LNCAP (cell line): Measurements from ENCODE around the gene TMEM184B.

Experiments used
- TF ChIP-seq, protein P1 (sequence below): fragments of 450-650 bp; IDR thresholded peaks from 2 replicates; pipeline ENCODE4 v1.5.1; 2017; ENCODE audit warnings: mild to moderate bottlenecking

Gene TMEM184B

DNA sequence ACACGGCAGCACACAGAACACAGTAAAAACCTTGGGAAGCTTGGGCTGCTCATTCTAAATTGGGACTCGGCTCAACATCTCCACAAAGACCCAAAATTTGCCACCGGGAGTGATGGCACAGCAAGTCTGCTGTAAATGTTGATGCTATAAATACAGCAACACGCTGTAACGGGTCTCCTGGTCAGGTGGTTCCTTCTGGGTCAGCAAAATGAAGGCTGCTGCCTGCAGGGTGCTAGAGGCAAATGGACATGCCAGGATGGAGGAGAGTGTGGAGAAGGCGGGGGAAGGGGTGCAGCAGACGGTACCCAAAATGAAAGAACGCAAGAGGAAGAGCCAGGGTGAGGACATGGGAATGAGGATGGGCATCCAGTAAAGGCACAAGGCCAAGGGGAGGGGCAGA lies 40.6 kb downstream of the TMEM184B start:
- TF ChIP-seq, protein P1, sequence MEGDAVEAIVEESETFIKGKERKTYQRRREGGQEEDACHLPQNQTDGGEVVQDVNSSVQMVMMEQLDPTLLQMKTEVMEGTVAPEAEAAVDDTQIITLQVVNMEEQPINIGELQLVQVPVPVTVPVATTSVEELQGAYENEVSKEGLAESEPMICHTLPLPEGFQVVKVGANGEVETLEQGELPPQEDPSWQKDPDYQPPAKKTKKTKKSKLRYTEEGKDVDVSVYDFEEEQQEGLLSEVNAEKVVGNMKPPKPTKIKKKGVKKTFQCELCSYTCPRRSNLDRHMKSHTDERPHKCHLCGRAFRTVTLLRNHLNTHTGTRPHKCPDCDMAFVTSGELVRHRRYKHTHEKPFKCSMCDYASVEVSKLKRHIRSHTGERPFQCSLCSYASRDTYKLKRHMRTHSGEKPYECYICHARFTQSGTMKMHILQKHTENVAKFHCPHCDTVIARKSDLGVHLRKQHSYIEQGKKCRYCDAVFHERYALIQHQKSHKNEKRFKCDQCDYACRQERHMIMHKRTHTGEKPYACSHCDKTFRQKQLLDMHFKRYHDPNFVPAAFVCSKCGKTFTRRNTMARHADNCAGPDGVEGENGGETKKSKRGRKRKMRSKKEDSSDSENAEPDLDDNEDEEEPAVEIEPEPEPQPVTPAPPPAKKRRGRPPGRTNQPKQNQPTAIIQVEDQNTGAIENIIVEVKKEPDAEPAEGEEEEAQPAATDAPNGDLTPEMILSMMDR = no peak

DNA sequence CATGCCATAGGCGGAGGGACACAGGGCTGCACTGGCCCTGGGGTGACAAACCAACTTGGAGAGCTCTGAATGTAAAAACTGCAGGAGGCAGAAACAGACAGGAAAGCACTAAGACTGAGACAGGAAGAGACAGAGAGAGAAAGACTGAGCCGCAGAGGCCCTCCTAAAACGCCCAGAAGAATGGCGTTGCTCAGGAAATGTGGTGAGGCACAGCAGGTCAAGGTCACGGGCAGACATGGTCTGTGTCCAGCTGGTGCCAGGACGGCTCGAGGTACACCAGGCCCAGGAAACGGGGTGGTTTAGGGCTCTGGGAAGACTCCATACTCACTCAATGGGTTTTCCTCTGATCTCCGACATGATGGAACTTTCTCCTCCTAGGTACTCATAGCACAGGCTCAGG lies 41.9 kb downstream of the TMEM184B start:
- TF ChIP-seq, protein P1 = no peak

DNA sequence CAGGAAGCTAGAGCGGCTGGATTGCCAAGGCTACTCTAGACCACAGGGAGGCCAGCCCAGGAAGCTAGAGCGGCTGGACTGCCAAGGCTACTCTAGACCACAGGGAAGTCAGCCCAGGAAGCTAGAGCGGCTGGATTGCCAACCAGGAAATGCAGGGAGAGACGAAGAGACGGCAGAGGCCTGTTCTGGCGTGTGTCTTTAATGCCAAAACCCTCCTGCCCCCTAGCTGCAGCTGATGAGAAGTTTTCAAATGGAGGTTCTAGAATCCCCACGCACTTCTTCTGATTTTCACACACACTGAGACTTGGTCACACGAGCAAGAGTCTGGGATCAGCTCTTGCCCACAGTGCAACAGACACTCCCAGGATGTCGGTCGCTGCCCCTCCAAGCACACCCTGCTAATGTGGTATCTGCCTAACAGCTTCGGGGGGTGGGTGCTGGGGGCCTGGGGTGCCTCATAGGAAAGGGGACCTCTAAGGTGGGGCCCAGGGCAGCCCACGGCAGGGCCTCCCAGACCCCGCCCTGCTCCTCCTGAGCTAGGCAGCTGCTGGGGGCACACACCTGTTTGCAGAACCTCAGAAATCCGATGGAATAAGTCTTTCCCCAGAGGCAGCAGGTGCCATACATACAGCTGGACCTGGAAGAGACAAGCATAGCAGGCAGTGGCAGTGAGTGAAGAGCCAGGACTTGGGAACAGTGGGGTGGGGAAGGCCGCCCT lies 42.5 kb downstream of the TMEM184B start:
- TF ChIP-seq, protein P1 = peak; percentile 57

DNA sequence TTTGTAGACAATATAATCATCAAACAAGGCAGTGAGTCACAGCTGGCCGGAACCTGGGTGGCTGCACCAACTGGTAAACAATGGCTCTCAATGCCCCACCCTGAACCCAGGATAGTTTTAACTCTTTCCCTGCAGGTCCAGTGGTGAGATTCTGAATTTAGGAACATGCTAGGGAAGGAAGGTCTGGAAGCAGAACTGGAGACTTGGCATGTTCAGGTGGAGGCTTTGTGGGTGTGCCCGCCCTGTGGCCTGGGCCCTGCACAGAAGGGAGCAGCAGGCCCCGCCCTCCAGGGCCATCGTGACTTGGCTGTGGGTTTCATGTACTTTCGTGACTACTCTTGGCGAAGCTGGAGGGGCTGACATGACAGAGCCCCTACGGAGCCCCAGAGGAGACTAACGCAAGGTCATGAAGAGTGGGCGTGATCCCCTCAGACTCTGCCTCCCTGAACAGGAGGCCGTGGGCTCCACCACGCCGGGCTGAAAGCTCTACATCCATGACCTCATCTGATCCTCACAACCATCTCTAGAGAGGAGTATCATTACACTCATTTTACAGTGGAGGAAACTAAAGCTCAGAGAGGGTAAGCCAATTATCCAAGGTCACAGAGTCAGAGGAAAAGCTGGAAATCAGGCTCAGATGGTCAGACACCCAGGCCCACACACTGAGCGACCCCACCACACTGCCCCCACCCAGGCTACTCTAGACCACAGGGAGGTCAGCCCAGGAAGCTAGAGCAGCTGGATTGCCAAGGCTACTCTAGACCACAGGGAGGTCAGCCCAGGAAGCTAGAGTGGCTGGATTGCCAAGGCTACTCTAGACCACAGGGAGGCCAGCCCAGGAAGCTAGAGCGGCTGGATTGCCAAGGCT lies 43.7 kb downstream of the TMEM184B start:
- TF ChIP-seq, protein P1 = no peak

DNA sequence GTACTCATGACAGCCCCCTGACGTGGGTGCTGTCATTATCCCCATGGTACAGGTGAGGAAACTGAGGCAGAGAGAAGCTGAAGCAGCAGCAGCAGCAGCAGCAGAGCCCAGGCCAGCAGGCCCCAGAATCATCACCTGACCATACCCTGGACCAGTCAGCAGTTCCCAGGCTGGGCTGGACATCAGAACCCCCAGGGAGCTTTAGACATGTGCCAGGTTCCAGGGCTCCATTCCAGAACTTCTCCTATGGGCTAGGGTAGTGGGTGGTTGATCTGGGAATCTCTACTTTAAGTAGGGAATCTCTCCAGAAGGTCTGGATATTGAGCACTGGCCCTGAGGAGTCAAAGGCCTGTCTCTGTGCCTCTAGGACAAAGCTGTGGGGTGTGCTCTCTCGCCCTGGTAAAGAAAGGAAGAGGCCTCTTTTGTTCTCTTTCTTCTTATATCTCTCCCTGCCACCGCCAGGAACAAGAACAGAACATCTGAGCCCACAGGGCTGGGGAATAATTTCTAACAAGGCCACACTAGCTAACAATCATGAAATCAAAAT lies 44.4 kb downstream of the TMEM184B start:
- TF ChIP-seq, protein P1 = no peak

DNA sequence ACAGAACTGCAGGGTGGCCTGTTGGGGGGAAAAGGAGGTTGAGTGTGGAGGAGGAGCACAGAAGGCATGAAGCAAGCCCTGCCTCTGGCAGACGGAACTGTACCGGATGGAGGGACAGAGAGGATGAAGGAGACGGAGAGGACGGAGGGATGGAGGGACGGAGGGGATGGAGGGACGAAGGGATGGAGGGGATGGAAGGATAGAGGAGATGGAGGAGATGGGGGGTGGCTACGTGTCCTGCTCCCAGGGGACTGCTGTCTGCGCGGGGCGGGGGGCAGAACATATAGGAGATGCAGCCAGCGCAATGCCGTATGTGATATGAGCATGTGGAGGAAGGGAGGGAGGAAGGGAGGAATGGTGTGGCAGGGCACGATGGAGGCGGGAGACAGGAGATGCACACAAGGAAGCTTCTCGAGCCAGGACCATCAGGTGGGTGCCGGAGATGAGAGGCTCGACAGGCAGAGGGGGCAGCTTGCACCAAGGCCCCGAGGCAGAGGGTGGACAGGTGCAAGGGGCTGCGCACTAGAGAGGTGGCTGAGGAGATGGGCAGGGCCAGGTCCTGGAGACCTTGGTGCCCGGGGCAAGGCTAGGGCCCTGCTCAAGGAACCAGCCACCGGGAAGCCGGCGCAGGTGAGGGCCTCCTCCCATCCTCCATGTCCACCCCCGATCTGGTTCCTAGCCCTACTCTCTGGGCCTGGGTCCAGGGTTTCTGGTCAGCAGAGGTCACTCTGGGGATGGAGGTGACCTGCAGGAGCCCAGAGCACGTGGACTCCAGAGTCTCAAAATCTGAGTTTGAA lies 45.8 kb downstream of the TMEM184B start:
- TF ChIP-seq, protein P1 = no peak

DNA sequence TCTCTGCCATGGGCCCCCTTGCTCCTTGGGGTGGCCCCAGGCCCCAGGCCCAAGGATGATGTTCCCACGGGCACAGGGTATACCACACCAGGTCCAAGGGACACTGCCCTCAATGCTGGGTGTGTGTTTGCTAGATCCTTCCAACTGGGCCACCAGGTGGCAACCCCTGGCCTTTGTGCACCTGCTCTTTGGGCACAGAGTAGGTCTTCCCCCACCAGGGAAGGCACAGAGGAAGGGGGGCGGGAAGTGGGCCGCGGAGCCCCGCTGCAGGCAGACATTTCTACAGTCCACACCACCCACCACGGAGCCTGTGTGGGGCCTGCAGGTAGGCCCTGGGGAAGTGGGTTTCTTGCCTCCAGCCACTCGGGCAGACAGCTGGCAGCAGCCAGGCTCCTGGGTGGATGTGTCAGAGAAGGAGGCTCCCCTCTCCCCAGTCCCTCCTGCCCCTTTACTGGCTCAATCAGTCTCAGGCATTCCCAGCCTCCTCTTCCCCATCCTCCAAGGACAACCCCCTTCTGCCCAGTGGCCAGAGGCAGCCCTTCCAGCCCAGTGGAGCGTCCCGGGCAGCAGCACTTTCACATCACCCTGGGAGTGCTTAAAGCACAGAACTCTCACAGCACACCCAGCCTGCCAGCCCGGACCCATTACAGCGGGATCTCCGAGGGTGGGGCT lies 49.4 kb downstream of the TMEM184B start:
- TF ChIP-seq, protein P1 = no peak
